Cardiac muscle cell (in vitro differentiated cells and primary cell): ENCODE data around the gene PRODH. TPM values are rescaled to one million over a fixed set of nuclear protein-coding genes. Genes with fewer than 3 reads are reported as not detected.
"Not testable (repeated sequence)": the region's sequence is repeated elsewhere in the genome, so short reads cannot be mapped to it uniquely, and the experiment has no call there.

ENCODE experiments used
- DNase-seq, 2 donors: peaks; one replicate each; pipeline versions ENCODE4 v3.0.0 to v3.0.0-alpha.2; 2010 to 2017; ENCODE audit warnings: low read depth in 1 of 2, low spot score in 1 of 2
- H3K27ac ChIP-seq: fragments of 200-600 bp; sonication (generic); 2 replicates; pipeline ENCODE4 v1.5.1; 2016
- H3K27me3 ChIP-seq: fragments of 200-600 bp; sonication (generic); 2 replicates; pipeline ENCODE4 v1.6.0; 2016; ENCODE audit warnings: control low read depth
- H3K36me3 ChIP-seq: fragments of 200-600 bp; sonication (generic); 2 replicates; pipeline ENCODE4 v1.5.1; 2016; ENCODE audit warnings: control low read depth
- H3K4me1 ChIP-seq: fragments of 200-600 bp; sonication (generic); 2 replicates; pipeline ENCODE4 v1.8.1; 2017; ENCODE audit warnings: low read depth, mild to moderate bottlenecking, mixed run types
- H3K4me3 ChIP-seq: fragments of 200-600 bp; sonication (generic); 2 replicates; pipeline ENCODE4 v1.5.1; 2016; ENCODE audit warnings: mild to moderate bottlenecking
- H3K9me3 ChIP-seq: fragments of 200-600 bp; sonication (generic); 2 replicates; pipeline ENCODE4 v1.5.1; 2017; ENCODE audit warnings: low read depth, mild to moderate bottlenecking, control low read depth
- CTCF ChIP-seq: IDR thresholded peaks from 2 replicates; pipeline ENCODE4 v1.5.1; 2012; ENCODE audit warnings: low read depth, mild to moderate bottlenecking, low read length
- polyA plus RNA-seq: library from polyadenylated mRNA; unstranded; fragments of >200 nt; fragmentation: Nextera tagmentation; extraction: Ambion mirVana; gene quantifications from 2 replicates; pipeline ENCODE4 v1.2.1, GENCODE V29; 2016
- total RNA-seq: library from RNA; depleted of rRNA; stranded (reverse); fragments of >200 nt; gene quantifications from 2 replicates; pipeline ENCODE4 v1.2.3, GENCODE V29; 2016

Gene PRODH
- total and polyA plus RNA-seq, 2 experiments from 2014 or later: 3.4 to 7.1 TPM

- not testable (repeated sequence) for H3K9me3 ChIP-seq, DNase-seq, H3K4me1 ChIP-seq, H3K27me3 ChIP-seq, H3K27ac ChIP-seq, H3K4me3 ChIP-seq, H3K36me3 ChIP-seq
These were observed 21.5 kb downstream of the PRODH start for GRCh38 chr22:18914558-18914957.

- H3K4me3 ChIP-seq, DNase-seq, H3K27me3 ChIP-seq, H3K4me1 ChIP-seq, H3K9me3 ChIP-seq, H3K36me3 ChIP-seq, H3K27ac ChIP-seq: not testable (repeated sequence)
These were observed 23.7 kb downstream of the PRODH start for GRCh38 chr22:18912264-18912946.

- H3K9me3 ChIP-seq, DNase-seq, H3K36me3 ChIP-seq, H3K4me3 ChIP-seq, H3K27me3 ChIP-seq, H3K27ac ChIP-seq, H3K4me1 ChIP-seq: not testable (repeated sequence)
These were observed 24.6 kb downstream of the PRODH start for GRCh38 chr22:18911535-18911934.

GRCh38 chr22:18909556-18909955, 26.5 kb downstream of the PRODH start:
- Histone ChIP-seq H3K4me3 (no peak overlapping the region), H3K4me1 (no peaks in the 10 kb centered on the region), H3K27me3 (no peaks in the 10 kb centered on the region), H3K36me3 (no peaks in the 10 kb centered on the region), H3K9me3 (no peaks in the 10 kb centered on the region), H3K27ac (no peak overlapping the region)
- TF ChIP-seq CTCF: no peak
- no peak for DNase-seq

GRCh38 chr22:18906896-18907295, 29.2 kb downstream of the PRODH start:
- Histone ChIP-seq H3K4me1 (no peaks in the 10 kb centered on the region), H3K36me3 (no peaks in the 10 kb centered on the region), H3K27ac (no peak overlapping the region), H3K9me3 (no peaks in the 10 kb centered on the region), H3K4me3 (no peak overlapping the region), H3K27me3 (no peaks in the 10 kb centered on the region)
- no peak for TF ChIP-seq CTCF
- DNase-seq: no peak

- H3K27ac ChIP-seq, H3K36me3 ChIP-seq, H3K9me3 ChIP-seq, H3K4me1 ChIP-seq, H3K4me3 ChIP-seq, DNase-seq, H3K27me3 ChIP-seq: not testable (repeated sequence)
These were observed 29.7 kb downstream of the PRODH start for GRCh38 chr22:18906410-18906745.

- H3K9me3 ChIP-seq: no peaks in the 10 kb centered on the region
- H3K27me3 ChIP-seq: no peaks in the 10 kb centered on the region
- no peak for TF ChIP-seq CTCF
- no peak within 1 kb of the TSS for H3K27ac ChIP-seq
- H3K4me3 ChIP-seq: no peak within 1 kb of the TSS
- DNase-seq: no peak
- no peaks in the 10 kb centered on the region for H3K36me3 ChIP-seq
- H3K4me1 ChIP-seq: no peaks in the 10 kb centered on the region
These were observed 30.3 kb downstream of the PRODH start, which contains the start of gene DGCR6 for GRCh38 chr22:18905540-18906409. DGCR6 (plus strand) TSS chr22:18906320; CDS start chr22:18906375, 55 bp downstream.

GRCh38 chr22:18896037-18896657, 39.9 kb downstream of the PRODH start:
- not testable (repeated sequence) for H3K36me3 ChIP-seq, H3K9me3 ChIP-seq, H3K4me3 ChIP-seq, DNase-seq, H3K27ac ChIP-seq, H3K27me3 ChIP-seq, H3K4me1 ChIP-seq

- H3K4me3 ChIP-seq, H3K27me3 ChIP-seq, H3K36me3 ChIP-seq, H3K4me1 ChIP-seq, H3K27ac ChIP-seq, H3K9me3 ChIP-seq, DNase-seq: not testable (repeated sequence)
These were observed 42.3 kb downstream of the PRODH start for GRCh38 chr22:18893775-18894174.

GRCh38 chr22:18890510-18891192, 45.4 kb downstream of the PRODH start:
- H3K27me3 ChIP-seq, H3K27ac ChIP-seq, H3K4me1 ChIP-seq, H3K4me3 ChIP-seq, DNase-seq, H3K36me3 ChIP-seq, H3K9me3 ChIP-seq: not testable (repeated sequence)
